ENCODE data around the gene CABCOCO1.

- no peak for TF ChIP-seq CTCF (IDR thresholded peaks at IDR 0.05)
- TF ChIP-seq POLR2A (IDR thresholded peaks at IDR 0.05) = no peak
Measured at GRCh38 chr10:61793760-61794703, 131.3 kb downstream of the CABCOCO1 start.

Data from thyroid gland (tissue), 4 donors.